ENCODE measurements around the gene TMEM88. TPM values are rescaled to one million over a fixed set of nuclear protein-coding genes. Genes with fewer than 3 reads are reported as not detected.

TMEM88 gene
- total and polyA plus RNA-seq, 2 of the 13 experiments (the other 11 are each of a cell fraction or from before 2014, with no cell fraction given) = 0.31 to 0.66 TPM

- TF ChIP-seq SKI (IDR thresholded peaks at IDR 0.05; ENCODE audit: partially characterized antibody) (peak; percentile 34), ATF1 (CRISPR knock-in tag; IDR thresholded peaks at IDR 0.05) (peak; percentile 74), ZNF839 (CRISPR knock-in tag; IDR thresholded peaks at IDR 0.05; ENCODE audit: borderline replicate concordance) (no peak), JUNB (CRISPR knock-in tag; IDR thresholded peaks at IDR 0.05; ENCODE audit: borderline replicate concordance) (no peak), GATAD2A (CRISPR knock-in tag; IDR thresholded peaks at IDR 0.05) (peak; percentile 39), RBM39 (IDR thresholded peaks at IDR 0.05; ENCODE audit: low read depth, low read length, poor library complexity, severe bottlenecking) (no peak), SPEN (CRISPR knock-in tag; IDR thresholded peaks at IDR 0.05; ENCODE audit: low read depth) (peak; percentile 21; the same call in 1 of the 2 replicates), NR2F2 (IDR thresholded peaks at IDR 0.05; ENCODE audit: borderline replicate concordance, low read depth) (peak; percentile 27; the same call in 1 of the 2 replicates), CAMTA2 (CRISPR knock-in tag; IDR thresholded peaks at IDR 0.05; ENCODE audit: borderline replicate concordance) (no peak), MTF2 (CRISPR knock-in tag; IDR thresholded peaks at IDR 0.05; ENCODE audit: borderline replicate concordance) (no peak), ELF1 (CRISPR knock-in tag; IDR thresholded peaks at IDR 0.05) (no peak; the same call in 1 of the 2 replicates), SMAD9 (CRISPR knock-in tag; IDR thresholded peaks at IDR 0.05) (no peak), CBFB (CRISPR knock-in tag; IDR thresholded peaks at IDR 0.05) (no peak), XRCC5 (optimal IDR thresholded peaks at IDR 0.05; ENCODE audit: low read length) (peak; percentile 49), ZNF513 (CRISPR knock-in tag; conservative IDR thresholded peaks at IDR 0.05) (no peak), MLLT10 (CRISPR knock-in tag; IDR thresholded peaks at IDR 0.05) (no peak), ZC3H13 (CRISPR knock-in tag; IDR thresholded peaks at IDR 0.05) (no peak), ARID3A (IDR thresholded peaks at IDR 0.05; ENCODE audit: low read depth, low read length) (0 out of 2 replicates have a peak, but pooled peaks have one; percentile 53), ZMYM4 (CRISPR knock-in tag; IDR thresholded peaks at IDR 0.05) (no peak; the same call in 1 of the 2 replicates), ZNF552 (CRISPR knock-in tag; IDR thresholded peaks at IDR 0.05; ENCODE audit: borderline replicate concordance) (peak; percentile 33; the same call in 1 of the 2 replicates), PAWR (CRISPR knock-in tag; IDR thresholded peaks at IDR 0.05; ENCODE audit: borderline replicate concordance) (no peak), MZF1 (CRISPR knock-in tag; IDR thresholded peaks at IDR 0.05; ENCODE audit: borderline replicate concordance) (peak; percentile 88; the same call in 1 of the 2 replicates), ZNF512 (CRISPR knock-in tag; IDR thresholded peaks at IDR 0.05) (no peak), ZBTB3 (CRISPR knock-in tag; IDR thresholded peaks at IDR 0.05; ENCODE audit: borderline replicate concordance, low read depth) (no peak), ZFX (CRISPR knock-in tag; IDR thresholded peaks at IDR 0.05; ENCODE audit: low read depth) (peak; percentile 79), ZSCAN25 (CRISPR knock-in tag; IDR thresholded peaks at IDR 0.05) (no peak)
These were observed 3.1 kb downstream of the TMEM88 start, which contains the start of gene CYB5D1 (continued) for GRCh38 chr17:7857713-7858521.

All from HepG2 (cell line).